ENCODE measurements around the gene SPATA3.

- TF ChIP-seq SUZ12 (IDR thresholded peaks at IDR 0.05; ENCODE audit: low read depth, low read length) (no peak), ZNF543 (CRISPR knock-in tag; IDR thresholded peaks at IDR 0.05) (no peak), CTCF (CRISPR knock-in tag; IDR thresholded peaks at IDR 0.05) (no peak), ZBTB43 (CRISPR knock-in tag; conservative IDR thresholded peaks at IDR 0.05) (no peak), CHCHD3 (CRISPR knock-in tag; IDR thresholded peaks at IDR 0.05) (no peak), MED13 (CRISPR knock-in tag; IDR thresholded peaks at IDR 0.05) (no peak), HOMEZ (CRISPR knock-in tag; IDR thresholded peaks at IDR 0.05; ENCODE audit: low read depth) (no peak), EHMT2 (IDR thresholded peaks at IDR 0.05; ENCODE audit: borderline replicate concordance, low read depth, low read length) (no peak), ZNF629 (CRISPR knock-in tag; conservative IDR thresholded peaks at IDR 0.05) (no peak)
Observed at GRCh38 chr2:231003186-231003585, 7.3 kb downstream of the SPATA3 start.
